Inflammatory macrophage (primary cell): ENCODE results near the gene VPS13D.
A peak's percentile ranks its signal among the peaks of the same experiment; 100 is the strongest.
"Not testable (repeated sequence)": the region's sequence is repeated elsewhere in the genome, so short reads cannot be mapped to it uniquely, and the experiment has no call there.

Source experiments
- DNase-seq, 2 donors: peaks; one replicate each; pipeline ENCODE4 v3.0.0-alpha.2; 2020 to 2022

VPS13D gene

DNA sequence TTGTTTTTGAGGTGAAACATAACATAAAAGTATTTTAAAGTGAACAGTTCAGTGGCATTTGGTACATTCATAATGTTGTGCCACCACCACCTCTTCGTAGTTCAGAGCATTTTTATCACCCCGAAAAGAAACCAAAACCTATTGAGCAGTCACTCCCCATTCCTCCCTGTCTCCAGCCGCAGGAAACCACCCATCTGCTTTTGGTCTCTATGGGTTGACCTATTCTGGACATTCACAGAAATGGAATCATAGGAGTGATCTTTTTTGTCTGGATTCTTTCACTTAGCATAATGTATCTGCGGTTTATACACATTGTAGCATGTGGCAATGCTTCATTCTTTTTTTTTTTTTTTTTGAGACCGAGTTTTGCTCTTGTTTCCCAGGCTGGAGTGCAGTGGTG, 141.2 kb downstream of the VPS13D start:
- DNase-seq: no peak

DNA sequence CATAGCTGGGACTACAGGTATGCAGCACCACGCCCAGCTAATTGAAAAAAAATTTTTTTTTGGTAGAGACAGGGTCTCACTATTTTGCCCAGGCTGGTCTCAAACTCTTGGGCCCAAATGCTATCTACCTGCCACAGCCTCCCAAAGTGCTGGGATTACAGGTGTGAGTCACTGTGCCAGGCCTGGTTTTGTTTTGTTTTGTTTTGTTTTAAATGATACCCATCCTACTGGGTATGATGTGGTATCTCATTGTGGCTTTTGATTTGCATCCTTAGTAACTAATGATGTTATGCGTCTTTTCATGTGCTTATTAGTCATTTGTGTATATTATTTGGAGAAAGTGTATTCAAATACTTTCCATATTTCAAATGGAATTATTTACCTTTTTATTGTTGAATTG, 142.3 kb downstream of the VPS13D start:
- DNase-seq: no peak

DNA sequence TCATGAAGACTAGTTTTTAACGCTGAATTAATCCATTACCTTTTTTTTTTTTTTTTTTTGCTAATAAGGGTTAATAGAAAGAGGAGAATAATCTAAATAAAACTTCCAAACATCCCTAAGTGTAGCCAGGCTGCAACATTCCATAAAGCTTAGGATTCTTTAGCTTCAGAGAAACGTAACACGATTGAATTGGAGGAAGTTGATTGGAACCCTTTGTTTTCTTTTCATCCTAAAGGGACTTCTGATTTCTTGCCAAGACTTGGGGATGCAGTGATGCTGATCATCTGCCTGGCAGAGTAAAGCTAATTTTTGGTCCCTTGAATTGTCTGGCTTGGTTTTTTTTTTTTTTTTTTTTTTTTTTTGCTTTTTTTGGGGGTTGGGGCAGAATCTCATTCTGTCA, 142.9 kb downstream of the VPS13D start:
- DNase-seq: no peak

- no peak for DNase-seq
Measured at GRCh38 chr1:12375133-12375829, 145.5 kb downstream of the VPS13D start.

DNA sequence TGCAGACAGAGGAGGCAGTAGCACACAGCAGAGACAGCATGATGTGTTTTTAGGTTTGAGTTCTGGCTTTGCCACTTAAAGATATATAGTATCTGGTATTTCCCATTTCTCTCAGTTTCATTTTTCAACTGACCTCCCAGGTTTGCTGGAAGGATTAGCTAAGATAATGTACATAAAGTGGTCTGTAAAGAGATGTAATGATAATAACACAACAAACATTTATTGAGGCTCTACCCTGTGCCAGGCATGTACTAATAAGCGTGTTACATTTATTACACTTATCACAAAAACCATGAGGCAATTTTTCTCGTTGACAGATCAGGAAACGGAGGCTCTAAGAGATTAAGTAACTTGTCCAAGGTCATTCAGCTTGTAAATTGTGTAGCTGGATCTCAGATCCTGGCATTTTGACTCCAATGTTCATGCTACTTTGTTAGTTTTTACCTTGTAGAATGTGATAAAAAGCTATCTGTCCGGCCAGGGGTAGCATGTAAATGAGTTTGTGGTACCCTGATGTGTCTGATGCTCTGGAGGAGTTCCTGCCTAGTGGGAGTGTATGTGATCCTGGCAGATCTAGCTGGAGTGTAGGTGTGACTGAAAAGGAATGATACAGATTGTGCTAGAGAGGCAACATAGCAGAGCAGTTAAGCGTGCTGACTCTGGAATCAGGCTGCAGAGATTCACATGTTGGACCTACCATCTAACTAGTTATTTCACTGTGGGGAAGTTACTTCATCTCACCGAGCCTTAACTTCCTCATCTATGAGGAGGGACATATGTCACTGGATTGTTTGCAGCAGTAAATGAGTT, 146.6 kb downstream of the VPS13D start:
- peak; percentile 85 to 93 for DNase-seq

GRCh38 chr1:12380326-12381249, 150.8 kb downstream of the VPS13D start:
- DNase-seq: peak in 1 of 2 donors; percentile 31

GRCh38 chr1:12383001-12383400, 153.2 kb downstream of the VPS13D start:
- DNase-seq: no peak

DNA sequence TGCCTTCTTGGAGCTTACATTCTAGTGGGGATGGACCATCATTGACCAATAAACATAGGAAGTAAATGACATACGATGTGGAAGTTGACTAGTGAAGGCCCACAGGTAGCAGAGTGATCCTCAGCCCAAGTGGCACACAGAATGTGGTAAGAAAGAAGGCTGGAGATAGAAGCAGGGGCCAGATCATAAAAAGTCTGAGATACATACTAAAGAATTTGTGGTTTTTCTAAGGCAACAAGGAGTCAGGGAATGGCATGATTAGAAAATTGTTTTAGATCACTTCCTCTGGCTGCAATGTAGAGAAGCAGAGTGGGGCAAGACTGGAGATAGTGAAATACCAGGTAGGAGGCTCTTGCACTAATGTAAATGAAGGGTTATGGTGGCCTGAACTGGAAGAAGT, 154.0 kb downstream of the VPS13D start:
- no peak for DNase-seq

DNA sequence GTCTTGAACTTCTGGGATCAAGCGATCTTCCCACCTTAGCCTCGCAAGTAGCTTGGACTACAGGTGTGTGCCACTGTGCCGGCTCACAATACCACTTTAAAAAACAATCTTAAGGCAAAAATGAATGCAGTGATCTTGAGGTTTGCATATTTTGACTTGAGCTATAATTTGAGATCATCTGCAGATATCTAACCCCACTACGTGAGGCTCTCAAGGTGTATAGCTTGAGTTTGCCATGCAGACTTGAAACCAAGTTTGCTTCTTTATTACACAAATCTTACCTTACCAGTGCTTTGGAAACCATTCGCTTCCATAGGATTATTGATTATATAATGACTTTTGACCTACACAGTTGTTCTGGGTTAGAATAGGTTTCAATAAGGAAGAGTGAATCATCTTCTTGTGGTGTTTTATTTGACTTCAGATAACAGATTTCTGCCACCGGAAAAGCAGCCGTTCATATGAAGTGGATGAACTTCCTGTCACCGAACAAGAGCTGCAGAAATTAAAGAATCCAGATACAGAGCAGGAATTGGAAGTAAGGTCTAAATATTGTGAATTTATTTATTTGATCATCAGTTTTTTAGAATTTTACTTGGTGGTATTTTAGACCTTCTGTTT, 155.1 kb downstream of the VPS13D start:
- no peak for DNase-seq

- DNase-seq: no peak
Measured at GRCh38 chr1:12386130-12386529, 156.3 kb downstream of the VPS13D start.

GRCh38 chr1:12387641-12388040, 157.8 kb downstream of the VPS13D start:
- no peak for DNase-seq

DNA sequence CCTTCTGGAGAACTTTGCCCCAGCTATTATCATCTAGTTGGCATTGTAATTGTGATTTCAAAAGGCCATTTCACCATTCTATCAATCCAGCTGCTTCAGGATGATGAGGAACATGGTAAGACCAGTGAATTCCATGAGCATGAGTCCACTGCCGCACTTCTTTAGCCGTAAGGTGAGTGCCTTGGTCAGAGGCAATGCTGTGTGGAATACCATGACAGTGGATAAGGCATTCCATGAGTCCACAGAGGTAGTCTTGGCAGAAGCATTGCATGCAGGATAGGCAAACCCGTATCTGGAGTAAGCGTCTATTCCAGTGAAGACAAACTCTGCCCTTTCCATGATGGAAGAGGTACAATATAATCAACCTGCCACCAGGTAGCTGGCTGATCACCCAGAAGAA, 160.5 kb downstream of the VPS13D start:
- not testable (repeated sequence) for DNase-seq

GRCh38 chr1:12397462-12398450, 167.9 kb downstream of the VPS13D start:
- DNase-seq: no peak

- DNase-seq: no peak
Measured at GRCh38 chr1:12398479-12398878, 168.6 kb downstream of the VPS13D start.

GRCh38 chr1:12400027-12400693, 170.3 kb downstream of the VPS13D start:
- no peak for DNase-seq

- DNase-seq: no peak
Measured at GRCh38 chr1:12402159-12402673, 172.4 kb downstream of the VPS13D start.

GRCh38 chr1:12402842-12403241, 173.0 kb downstream of the VPS13D start:
- DNase-seq: no peak

- DNase-seq: no peak
Measured at GRCh38 chr1:12404918-12405317, 175.1 kb downstream of the VPS13D start.

GRCh38 chr1:12405325-12406210, 175.7 kb downstream of the VPS13D start:
- peak in 1 of 2 donors; percentile 5 for DNase-seq
